Ishikawa (cell line): Measurements from ENCODE around the gene NUTM1.

Source experiments
- CEBPB ChIP-seq: IDR thresholded peaks from 2 replicates; pipeline ENCODE4 v1.6.1; 2012
- CREB1 ChIP-seq: IDR thresholded peaks from 2 replicates; pipeline ENCODE4 v1.6.1; 2012; ENCODE audit warnings: low read depth
- EGR1 ChIP-seq: IDR thresholded peaks from 2 replicates; pipeline ENCODE4 v1.6.1; 2012
- EP300 ChIP-seq: IDR thresholded peaks from 2 replicates; pipeline ENCODE4 v1.6.1; 2012; ENCODE audit warnings: borderline replicate concordance
- FOXM1 ChIP-seq: IDR thresholded peaks from 2 replicates; pipeline ENCODE4 v1.6.1; 2012; ENCODE audit warnings: low read depth, borderline replicate concordance
- NFIC ChIP-seq: IDR thresholded peaks from 2 replicates; pipeline ENCODE4 v1.6.1; 2012
- RAD21 ChIP-seq: IDR thresholded peaks from 2 replicates; pipeline ENCODE4 v1.6.1; 2012; ENCODE audit warnings: low read depth
- TAF1 ChIP-seq: IDR thresholded peaks from 2 replicates; pipeline ENCODE4 v1.6.1; 2012; ENCODE audit warnings: low read depth, mild to moderate bottlenecking
- TEAD4 ChIP-seq: IDR thresholded peaks from 2 replicates; pipeline ENCODE4 v1.6.1; 2012
- YY1 ChIP-seq: IDR thresholded peaks from 2 replicates; pipeline ENCODE4 v1.6.1; 2012; ENCODE audit warnings: low read depth
- ZBTB7A ChIP-seq: IDR thresholded peaks from 2 replicates; pipeline ENCODE4 v1.6.1; 2012; ENCODE audit warnings: low read depth
- TF ChIP-seq, protein P1 (sequence below): IDR thresholded peaks from 2 replicates; pipeline ENCODE4 v1.6.1; 2012
- TF ChIP-seq, protein P2 (sequence below): IDR thresholded peaks from 2 replicates; pipeline ENCODE4 v1.6.1; 2012; ENCODE audit warnings: low read depth, mild to moderate bottlenecking
- TF ChIP-seq, protein P3 (sequence below): IDR thresholded peaks from 2 replicates; pipeline ENCODE4 v1.6.1; 2012

The NUTM1 gene

DNA sequence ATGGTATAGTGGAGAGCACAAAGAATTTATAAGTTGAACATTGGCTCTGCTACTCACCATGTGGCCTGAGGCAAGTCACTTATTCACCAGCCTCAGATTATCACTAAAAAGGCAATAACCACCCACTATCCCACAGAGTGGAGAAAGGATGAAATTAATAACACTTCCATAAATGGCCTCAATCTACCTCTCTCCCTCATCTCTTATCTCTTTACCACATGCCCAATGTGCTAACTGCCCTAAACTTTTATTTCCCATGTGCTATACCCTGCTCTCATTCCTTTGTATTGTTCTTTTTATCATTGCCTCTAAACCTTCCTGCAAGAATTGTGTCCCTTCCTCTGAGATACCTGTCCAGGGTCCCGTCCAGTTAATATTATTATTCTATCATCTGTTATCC is 31.6 kb upstream of the NUTM1 start:
- TF ChIP-seq RAD21 (no peak), FOXM1 (no peak), CEBPB (no peak), NFIC (no peak)

DNA sequence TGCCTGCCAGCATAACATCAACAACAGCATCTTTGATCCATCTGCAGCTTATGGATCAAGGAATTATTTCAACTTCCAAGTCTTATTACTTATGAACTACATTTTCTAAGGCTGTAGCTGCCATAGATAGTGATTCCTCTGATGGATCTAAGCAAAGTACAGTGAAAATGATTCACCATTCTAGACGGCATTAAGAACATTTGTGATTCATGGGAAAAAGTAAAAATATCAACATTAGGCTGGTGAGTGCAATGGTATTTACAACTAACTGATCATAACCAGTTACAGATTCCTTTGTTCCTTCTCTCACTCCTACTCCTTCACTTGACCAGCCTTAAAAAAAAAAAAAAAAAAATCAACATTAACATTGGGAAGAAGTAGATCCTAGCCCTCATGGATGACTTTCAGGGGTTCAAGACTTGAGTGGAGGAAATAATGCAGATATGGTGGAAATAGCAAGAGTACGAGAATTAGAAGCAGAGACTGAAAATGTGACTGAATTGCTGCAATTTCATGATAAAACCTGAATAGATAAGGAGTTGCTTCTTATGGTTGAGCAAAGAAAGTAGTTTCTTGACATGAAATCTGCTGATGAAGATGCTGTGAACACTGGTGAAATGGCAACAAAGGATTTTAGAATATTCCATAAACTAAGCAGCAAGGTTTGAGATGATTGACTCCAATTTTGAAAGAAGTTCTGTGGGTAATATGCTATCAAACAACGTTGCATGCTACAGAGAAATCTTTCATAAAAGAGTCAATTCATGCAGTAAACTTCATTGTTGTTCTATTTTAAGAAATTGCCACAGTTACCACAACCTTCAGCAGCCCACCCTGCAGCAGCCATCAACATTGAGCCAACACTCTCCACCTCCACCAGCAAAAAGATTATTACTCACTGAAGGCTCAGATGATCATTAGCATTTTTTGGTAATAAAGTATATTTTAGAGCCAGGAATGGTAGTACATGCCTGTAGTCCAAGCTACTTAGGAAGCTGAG is 28.3 kb upstream of the NUTM1 start:
- TF ChIP-seq YY1 (no peak), ZBTB7A (no peak), NFIC (no peak), FOXM1 (no peak), TEAD4 (no peak), CEBPB (no peak), EP300 (no peak), EGR1 (no peak), CREB1 (no peak), RAD21 (no peak)
- TF ChIP-seq, protein P1, sequence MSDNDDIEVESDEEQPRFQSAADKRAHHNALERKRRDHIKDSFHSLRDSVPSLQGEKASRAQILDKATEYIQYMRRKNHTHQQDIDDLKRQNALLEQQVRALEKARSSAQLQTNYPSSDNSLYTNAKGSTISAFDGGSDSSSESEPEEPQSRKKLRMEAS, result no peak
- TF ChIP-seq, protein P2, sequence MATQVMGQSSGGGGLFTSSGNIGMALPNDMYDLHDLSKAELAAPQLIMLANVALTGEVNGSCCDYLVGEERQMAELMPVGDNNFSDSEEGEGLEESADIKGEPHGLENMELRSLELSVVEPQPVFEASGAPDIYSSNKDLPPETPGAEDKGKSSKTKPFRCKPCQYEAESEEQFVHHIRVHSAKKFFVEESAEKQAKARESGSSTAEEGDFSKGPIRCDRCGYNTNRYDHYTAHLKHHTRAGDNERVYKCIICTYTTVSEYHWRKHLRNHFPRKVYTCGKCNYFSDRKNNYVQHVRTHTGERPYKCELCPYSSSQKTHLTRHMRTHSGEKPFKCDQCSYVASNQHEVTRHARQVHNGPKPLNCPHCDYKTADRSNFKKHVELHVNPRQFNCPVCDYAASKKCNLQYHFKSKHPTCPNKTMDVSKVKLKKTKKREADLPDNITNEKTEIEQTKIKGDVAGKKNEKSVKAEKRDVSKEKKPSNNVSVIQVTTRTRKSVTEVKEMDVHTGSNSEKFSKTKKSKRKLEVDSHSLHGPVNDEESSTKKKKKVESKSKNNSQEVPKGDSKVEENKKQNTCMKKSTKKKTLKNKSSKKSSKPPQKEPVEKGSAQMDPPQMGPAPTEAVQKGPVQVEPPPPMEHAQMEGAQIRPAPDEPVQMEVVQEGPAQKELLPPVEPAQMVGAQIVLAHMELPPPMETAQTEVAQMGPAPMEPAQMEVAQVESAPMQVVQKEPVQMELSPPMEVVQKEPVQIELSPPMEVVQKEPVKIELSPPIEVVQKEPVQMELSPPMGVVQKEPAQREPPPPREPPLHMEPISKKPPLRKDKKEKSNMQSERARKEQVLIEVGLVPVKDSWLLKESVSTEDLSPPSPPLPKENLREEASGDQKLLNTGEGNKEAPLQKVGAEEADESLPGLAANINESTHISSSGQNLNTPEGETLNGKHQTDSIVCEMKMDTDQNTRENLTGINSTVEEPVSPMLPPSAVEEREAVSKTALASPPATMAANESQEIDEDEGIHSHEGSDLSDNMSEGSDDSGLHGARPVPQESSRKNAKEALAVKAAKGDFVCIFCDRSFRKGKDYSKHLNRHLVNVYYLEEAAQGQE, result no peak

DNA sequence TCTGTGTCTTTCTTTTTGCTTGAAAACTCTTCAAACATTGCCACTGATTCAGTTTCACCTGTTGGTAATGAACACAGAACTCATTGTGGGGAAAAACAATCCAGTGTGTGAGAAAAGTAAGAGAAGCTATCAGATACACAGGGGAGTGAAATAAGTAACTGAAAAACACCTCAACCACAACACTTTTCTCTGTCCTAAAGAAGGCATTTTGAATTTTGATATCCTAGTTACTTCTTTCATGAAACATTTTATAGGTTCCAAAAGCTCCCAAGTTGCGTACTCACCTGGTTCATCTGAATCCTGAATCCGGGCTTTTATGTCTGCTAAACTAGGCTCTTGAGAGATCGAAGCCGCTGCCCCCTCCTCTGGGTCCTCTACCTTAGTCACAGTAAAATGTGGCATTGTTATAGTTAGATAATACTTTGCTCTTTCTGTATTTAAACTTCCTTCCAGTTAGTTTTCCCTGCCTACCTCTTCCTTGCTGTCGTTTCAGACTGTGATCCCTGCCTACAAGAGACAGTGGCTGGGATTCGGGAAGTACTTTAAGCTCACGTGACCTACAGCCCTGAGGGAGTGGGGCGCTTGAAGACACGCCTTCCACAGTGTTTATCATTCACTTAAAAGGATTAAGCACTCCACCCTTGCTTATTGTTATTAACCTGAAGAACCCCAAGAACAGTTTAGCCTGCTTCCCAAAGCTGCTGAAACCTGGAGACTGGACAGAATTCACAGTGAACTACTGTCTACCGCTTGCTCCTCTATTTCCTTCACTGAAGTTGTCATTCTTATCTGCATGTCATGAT is 24.6 kb upstream of the NUTM1 start:
- TF ChIP-seq, protein P3, sequence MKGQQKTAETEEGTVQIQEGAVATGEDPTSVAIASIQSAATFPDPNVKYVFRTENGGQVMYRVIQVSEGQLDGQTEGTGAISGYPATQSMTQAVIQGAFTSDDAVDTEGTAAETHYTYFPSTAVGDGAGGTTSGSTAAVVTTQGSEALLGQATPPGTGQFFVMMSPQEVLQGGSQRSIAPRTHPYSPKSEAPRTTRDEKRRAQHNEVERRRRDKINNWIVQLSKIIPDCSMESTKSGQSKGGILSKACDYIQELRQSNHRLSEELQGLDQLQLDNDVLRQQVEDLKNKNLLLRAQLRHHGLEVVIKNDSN, result peak; percentile 89
- TF ChIP-seq, protein P2, result no peak

DNA sequence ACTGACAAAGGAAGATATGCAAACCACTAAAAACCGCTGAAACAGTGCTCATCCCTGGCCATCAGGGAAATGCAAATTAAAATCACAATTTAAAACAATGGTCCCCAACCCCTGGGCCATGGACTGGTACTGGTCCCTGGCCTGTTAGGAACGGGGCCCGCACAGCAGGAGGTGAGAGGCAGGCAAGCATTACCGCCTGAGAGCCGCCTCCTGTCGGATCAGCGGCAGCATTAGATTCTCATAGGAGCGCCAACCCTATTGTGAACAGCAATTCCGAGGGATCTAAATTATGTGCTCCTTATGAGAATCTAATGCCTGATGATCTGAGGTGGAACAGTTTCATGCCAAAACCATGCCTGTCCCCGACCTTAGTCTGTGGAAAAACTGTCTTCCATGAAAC is 19.9 kb upstream of the NUTM1 start:
- TF ChIP-seq RAD21 (no peak), CREB1 (no peak), YY1 (no peak), CEBPB (no peak), EP300 (no peak), TAF1 (no peak), FOXM1 (no peak)
- TF ChIP-seq, protein P2, result no peak
- TF ChIP-seq, protein P1, result no peak

DNA sequence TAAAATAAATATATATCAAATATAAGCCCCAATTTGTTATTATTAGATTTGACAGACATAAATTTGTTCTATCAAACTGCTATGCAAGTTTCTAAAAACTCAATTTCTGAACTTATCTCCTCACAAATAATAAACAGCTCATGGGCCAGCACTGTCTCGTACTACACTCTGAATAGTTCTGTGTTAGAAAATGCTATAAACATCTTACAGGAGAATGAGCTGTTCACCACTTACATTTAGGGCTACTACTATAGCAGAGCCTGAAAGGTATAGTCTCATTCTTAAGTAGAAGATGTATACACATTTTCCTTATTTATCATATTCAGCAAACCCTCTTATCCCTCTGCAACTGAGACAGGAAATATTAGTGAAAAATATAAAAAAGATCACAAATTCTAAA is 18.2 kb upstream of the NUTM1 start:
- TF ChIP-seq FOXM1, result no peak
- TF ChIP-seq CEBPB, result no peak
